ENCODE data around the gene MYRIP.

DNA sequence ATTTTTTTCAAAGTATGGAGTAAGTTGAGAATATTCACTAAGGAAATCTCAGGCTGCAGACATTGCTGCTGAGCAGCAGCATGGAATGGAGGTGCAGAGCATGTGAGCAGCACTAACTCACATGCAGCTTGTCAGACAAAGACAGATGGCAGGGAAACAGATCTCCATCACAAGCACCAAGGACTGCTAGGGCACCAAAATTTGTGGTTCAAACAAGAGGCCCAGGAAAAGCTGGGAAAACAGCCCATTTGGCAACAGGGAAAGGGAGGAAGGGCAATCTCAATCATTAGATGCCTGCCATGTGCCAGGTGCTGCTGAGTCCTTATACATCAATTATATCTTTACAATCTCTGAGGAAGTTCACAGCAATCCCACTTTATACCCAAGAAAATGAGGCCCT, 452.9 kb downstream of the MYRIP start:
- TF ChIP-seq, protein P1, sequence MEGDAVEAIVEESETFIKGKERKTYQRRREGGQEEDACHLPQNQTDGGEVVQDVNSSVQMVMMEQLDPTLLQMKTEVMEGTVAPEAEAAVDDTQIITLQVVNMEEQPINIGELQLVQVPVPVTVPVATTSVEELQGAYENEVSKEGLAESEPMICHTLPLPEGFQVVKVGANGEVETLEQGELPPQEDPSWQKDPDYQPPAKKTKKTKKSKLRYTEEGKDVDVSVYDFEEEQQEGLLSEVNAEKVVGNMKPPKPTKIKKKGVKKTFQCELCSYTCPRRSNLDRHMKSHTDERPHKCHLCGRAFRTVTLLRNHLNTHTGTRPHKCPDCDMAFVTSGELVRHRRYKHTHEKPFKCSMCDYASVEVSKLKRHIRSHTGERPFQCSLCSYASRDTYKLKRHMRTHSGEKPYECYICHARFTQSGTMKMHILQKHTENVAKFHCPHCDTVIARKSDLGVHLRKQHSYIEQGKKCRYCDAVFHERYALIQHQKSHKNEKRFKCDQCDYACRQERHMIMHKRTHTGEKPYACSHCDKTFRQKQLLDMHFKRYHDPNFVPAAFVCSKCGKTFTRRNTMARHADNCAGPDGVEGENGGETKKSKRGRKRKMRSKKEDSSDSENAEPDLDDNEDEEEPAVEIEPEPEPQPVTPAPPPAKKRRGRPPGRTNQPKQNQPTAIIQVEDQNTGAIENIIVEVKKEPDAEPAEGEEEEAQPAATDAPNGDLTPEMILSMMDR (IDR thresholded peaks at IDR 0.05) = no peak
- no peak for TF ChIP-seq POLR2A (IDR thresholded peaks at IDR 0.05)

Data from thyroid gland (tissue), 4 donors.